GM20000 (cell line): Measurements from ENCODE around the gene WNT3A.

Experiments
- DNase-seq: peaks from one replicate; pipeline ENCODE4 v3.0.0; 2012; ENCODE audit warnings: low spot score
- TF ChIP-seq, protein P1 (sequence below): IDR thresholded peaks from 2 replicates; pipeline ENCODE4 v1.5.1; 2012; ENCODE audit warnings: mild to moderate bottlenecking, control low read depth; ENCODE audit errors: extremely low read depth, missing control alignments

The WNT3A gene

DNA sequence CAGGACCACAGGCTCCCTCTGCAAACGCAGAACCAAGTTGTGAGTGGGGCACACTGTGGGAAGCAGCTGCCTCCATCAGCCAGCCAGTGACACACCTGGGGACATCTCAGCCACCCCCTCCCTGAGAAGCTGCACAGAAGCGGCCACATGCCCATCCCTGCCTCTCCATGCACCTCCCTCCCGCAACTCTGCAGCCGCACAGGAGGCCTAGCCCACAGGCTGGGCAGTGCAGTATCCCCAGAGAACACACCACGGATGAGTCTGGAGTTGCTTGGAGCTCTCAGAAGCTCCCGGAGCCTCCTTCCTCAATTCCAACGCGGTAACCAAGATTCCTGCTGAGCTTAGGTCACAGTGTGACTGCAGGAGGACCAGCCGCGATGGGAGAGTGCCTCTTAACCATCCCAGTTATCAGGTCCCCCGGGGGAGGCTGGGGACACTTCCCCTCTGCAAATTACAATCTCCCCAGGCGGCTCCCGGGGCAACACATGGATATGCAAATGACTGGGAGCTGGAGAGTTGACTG lies 1.2 kb upstream of the WNT3A start:
- TF ChIP-seq, protein P1, sequence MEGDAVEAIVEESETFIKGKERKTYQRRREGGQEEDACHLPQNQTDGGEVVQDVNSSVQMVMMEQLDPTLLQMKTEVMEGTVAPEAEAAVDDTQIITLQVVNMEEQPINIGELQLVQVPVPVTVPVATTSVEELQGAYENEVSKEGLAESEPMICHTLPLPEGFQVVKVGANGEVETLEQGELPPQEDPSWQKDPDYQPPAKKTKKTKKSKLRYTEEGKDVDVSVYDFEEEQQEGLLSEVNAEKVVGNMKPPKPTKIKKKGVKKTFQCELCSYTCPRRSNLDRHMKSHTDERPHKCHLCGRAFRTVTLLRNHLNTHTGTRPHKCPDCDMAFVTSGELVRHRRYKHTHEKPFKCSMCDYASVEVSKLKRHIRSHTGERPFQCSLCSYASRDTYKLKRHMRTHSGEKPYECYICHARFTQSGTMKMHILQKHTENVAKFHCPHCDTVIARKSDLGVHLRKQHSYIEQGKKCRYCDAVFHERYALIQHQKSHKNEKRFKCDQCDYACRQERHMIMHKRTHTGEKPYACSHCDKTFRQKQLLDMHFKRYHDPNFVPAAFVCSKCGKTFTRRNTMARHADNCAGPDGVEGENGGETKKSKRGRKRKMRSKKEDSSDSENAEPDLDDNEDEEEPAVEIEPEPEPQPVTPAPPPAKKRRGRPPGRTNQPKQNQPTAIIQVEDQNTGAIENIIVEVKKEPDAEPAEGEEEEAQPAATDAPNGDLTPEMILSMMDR, result no peak

DNA sequence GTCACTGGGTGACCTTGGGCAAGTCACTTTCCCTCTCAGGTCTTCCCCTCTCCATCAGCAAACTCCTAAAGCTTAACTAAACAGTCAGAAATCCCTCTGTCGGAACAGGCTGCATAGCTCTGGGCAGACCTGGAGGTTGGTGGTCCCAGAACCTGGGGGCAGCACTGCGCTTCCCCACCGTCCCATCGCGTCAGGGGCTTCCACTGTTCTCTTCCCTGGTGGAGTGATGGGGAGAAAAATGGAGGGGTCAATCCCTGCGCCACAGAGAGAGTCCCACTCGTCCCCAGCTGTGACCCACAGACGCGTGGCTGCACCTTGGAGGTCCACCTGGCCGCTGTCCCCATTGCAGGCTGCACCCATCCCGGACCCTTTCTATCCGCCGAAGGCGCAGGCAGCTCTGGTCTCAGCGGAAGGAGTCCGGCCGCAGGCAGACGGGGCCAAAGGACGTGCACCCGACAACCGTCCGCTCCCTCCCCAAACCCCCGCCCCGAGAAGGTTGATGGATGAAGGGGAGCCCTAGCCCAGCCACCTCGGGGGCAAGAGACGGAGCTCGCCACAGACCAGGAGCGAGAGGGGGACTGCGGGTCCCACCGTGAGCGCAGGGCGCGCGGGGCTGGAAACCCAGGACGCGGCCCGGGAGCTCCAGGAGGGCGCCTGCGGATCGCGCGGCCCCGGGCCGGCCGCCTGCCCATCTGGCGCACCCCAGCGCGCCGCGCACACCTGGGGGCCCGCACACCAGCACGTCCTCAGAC lies 588 bp upstream of the WNT3A start:
- no peak for DNase-seq

More for the DNA sequence above, 1.2 kb upstream of the WNT3A start:
- no peak for DNase-seq

DNA sequence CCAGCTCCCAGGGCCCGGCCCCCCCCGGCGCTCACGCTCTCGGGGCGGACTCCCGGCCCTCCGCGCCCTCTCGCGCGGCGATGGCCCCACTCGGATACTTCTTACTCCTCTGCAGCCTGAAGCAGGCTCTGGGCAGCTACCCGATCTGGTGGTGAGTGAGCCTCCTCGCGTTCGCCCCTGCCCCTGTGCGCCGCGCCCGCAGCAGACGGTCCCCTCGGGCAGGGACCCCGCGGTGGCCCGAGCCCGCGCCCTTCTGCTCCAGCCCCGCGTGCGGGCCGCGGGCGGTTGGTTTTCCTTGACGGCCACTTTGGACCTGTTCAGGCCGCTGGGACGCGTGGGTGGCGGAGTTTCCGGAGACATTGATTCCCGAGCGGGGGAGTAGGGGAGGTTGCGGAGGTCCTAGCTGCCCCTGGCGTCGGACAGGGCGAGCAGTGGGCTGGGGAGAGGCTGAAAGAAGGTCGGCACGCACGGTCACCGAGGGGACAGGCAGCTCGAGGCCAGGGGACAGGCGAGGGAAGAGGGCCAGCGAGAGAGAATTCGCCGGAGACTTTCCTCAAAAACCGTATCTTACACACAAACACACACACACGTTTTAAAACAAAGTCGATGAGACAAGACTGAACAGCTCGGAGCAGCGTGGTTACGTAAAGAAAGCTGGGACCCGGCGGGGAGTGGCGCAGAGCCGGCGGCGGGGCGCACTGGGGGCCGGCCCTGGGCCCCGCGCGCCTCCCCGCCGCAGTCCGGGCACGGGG lies 427 bp downstream of the WNT3A start:
- no peak for DNase-seq
- TF ChIP-seq, protein P1, result no peak

More for the DNA sequence above, 588 bp upstream of the WNT3A start:
- TF ChIP-seq, protein P1, result no peak

DNA sequence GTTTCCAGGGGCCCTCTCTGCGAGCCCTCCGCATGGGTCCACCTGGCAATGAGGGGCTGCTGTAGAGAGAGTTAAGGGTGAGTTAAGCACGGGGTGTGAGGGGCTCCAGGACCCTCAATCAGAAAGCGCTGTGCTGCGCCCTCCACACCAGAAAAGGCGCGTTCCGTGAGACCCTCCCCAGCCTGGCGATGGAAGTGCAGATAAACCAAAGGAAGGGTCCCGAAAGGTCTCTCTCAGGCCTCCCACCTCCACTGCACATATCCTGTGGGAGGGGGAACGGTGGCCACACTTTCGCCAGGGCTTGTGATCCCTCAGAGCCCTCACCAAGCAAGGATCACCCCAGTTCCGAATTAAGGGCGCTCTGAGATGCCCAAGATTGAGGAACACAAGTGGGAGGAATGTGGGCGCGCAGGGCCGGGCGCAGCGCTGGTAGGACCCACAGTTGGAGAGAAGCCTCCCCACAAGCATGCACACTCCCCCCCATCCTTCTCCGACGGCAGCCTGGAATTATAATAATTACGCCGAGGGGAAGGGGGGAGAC lies 1.1 kb downstream of the WNT3A start:
- TF ChIP-seq, protein P1, result no peak
- DNase-seq, result no peak

DNA sequence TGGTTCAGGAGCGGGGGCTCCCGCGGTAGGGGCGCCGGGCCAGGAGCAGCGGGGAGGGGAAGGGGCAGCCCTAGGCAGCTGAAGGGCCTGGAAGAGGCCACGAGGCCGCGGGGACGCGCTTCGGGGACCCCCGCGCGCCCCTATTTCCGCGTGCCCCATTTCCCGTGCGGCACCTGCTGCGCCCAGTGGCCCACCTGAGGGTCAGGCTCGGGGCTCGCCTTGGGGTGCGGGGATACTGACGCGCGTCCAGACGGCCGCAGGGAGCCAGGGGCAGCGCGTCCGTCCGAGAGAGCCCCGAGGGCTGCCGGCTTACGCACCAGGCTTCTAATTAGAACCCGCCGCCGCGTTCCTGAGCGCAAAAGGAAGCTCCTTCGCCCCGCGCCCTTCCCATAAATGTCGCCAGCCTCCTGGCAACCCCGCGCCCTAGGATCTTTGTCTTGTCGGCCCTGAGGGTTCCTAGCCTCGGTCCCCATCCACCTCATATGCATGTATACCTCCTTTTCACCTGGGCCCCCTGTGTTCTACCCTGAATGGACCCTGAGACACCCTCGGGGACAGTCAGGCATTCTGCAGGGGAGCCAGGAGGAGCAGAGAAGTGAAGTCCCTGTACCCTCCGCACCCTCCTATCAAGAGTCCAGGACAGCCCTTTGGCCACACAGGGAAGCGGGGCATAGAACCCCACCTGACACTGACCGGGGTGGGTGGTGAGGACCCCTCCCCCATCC lies 1.8 kb downstream of the WNT3A start:
- TF ChIP-seq, protein P1, result no peak
- no peak for DNase-seq

DNA sequence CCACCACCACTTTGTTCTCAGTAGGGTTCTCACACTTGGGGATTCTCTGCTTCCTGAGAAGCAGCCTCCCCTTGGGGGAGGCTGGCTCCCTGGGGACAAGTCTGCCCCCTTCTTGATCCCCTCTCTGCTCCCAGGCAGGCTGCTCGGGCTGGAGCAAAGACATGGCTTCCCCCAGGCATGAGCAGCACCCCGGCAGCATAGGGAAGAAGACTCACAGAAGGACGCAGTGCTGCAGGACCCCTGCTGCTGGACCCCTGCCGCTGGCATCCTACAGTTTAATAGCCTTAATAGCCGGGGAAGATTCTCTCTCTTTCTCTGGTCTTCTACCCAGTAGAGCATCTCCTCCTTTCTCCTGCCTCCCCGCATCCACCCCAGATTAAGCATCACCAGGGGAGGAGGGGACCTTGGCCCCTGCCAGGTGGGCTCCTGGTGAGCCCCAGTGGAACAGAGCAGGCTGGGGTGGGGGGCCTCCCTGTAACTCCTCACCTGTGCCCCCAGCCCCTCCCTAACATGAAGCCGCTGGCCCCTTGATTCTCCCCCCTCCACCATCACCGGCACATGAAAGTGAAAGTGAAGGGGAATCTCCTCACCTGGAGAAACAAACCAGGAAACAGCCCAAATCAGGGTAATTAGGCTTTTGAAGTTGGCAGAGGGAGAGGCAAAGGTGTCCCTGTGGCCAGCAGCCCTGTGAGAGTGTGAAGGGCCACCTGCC lies 2.5 kb downstream of the WNT3A start:
- TF ChIP-seq, protein P1, result no peak
- no peak for DNase-seq
